ENCODE results near the gene ZNF280A.

The ZNF280A gene

GRCh38 chr22:22465782-22466181 is 54.3 kb downstream of the ZNF280A start:
- DNase-seq: no peak

- DNase-seq: no peak
Observed at GRCh38 chr22:22465094-22465602, 54.9 kb downstream of the ZNF280A start.

GRCh38 chr22:22464541-22465054 is 55.5 kb downstream of the ZNF280A start:
- no peak for DNase-seq

GRCh38 chr22:22463855-22464540 is 56.1 kb downstream of the ZNF280A start:
- DNase-seq: peak; percentile 20 to 75
